Colonic mucosa (tissue), 4 donors: ENCODE results near the gene EGR1. TPM values are rescaled to one million over a fixed set of nuclear protein-coding genes. Genes with fewer than 3 reads are reported as not detected.
A peak's percentile ranks its signal among the peaks of the same experiment; 100 is the strongest.

Experiments
- DNase-seq: peaks from one replicate; pipeline ENCODE4 v3.0.0-alpha.2; 2020
- H3K27ac ChIP-seq: fragments of 200-600 bp; one replicate; pipeline ENCODE4 v1.8.0; 2021
- H3K27me3 ChIP-seq: fragments of 200-600 bp; one replicate; pipeline ENCODE4 v1.8.0; 2021
- H3K36me3 ChIP-seq: fragments of 200-600 bp; one replicate; pipeline ENCODE4 v1.8.0; 2021
- H3K4me1 ChIP-seq: fragments of 200-600 bp; one replicate; pipeline ENCODE4 v1.8.0; 2021; ENCODE audit warnings: mild to moderate bottlenecking
- H3K4me3 ChIP-seq: fragments of 200-600 bp; one replicate; pipeline ENCODE4 v1.8.0; 2021
- H3K9ac ChIP-seq, 2 donors: one replicate each; pipeline ENCODE4 v1.7.0; 2013; ENCODE audit warnings: control low read depth in 2 of 2, low read depth in 2 of 2, low read length in 2 of 2
- H3K9me3 ChIP-seq: fragments of 200-600 bp; one replicate; pipeline ENCODE4 v1.8.0; 2021
- CTCF ChIP-seq: fragments of 200-600 bp; IDR thresholded peaks from one replicate; pipeline ENCODE4 v1.8.0; 2022; ENCODE audit warnings: antibody characterized with exemption, mild to moderate bottlenecking
- intact Hi-C: fragments of 100-400 bp; cut with DNase I; formaldehyde crosslinking; loops from one replicate; pipeline ENCODE4 v1.14.1; 2022
- total RNA-seq, 2 donors: library from RNA; stranded (reverse); fragmentation: NEBNext Ultra II Directional in 1 of 2; extraction: Animal tissue kit (Norgen Biotek cat#: 25700) in 1 of 2; gene quantifications; one replicate each; pipeline ENCODE4 v1.2.1, GENCODE V29; 2021
- donor health status: healthy.
- donor health status: DM: no; HTN: no; CAD: no.
- donor health status: DM: no; HTN: no; CAD: no.

The EGR1 gene
- total RNA-seq, 2 donors from 2014 or later, result 6.7 to 73.9 TPM

GRCh38 chr5:138444774-138445546 is 20.3 kb upstream of the EGR1 start:
- Histone ChIP-seq H3K4me3 (no peak overlapping the region), H3K27ac (no peak overlapping the region), H3K4me1 (no peaks in the 10 kb centered on the region), H3K9ac (no peak overlapping the region), H3K9me3 (no peaks in the 10 kb centered on the region), H3K36me3 (no peaks in the 10 kb centered on the region), H3K27me3 (no peaks in the 10 kb centered on the region)
- no peak for TF ChIP-seq CTCF
- intact Hi-C loops, result no loop called here
- no peak for DNase-seq

GRCh38 chr5:138445547-138446271 is 19.6 kb upstream of the EGR1 start:
- Histone ChIP-seq H3K4me3 (no peak overlapping the region), H3K4me1 (no peaks in the 10 kb centered on the region), H3K9ac (no peak overlapping the region), H3K9me3 (no peaks in the 10 kb centered on the region), H3K27me3 (no peaks in the 10 kb centered on the region), H3K36me3 (no peaks in the 10 kb centered on the region), H3K27ac (no peak overlapping the region)
- DNase-seq, result no peak
- intact Hi-C loops, result no loop called here
- TF ChIP-seq CTCF, result no peak

- no peaks in the 10 kb centered on the region for H3K4me1 ChIP-seq
- intact Hi-C loops, result no loop called here
- DNase-seq, result no peak
- no peaks in the 10 kb centered on the region for H3K36me3 ChIP-seq
- no peak for TF ChIP-seq CTCF
- no peaks in the 10 kb centered on the region for H3K9me3 ChIP-seq
- no peaks in the 10 kb centered on the region for H3K27me3 ChIP-seq
- H3K4me3 ChIP-seq, result no peak overlapping the region
- no peak overlapping the region for H3K27ac ChIP-seq
- no peak overlapping the region for H3K9ac ChIP-seq
These were observed 17.2 kb upstream of the EGR1 start for GRCh38 chr5:138448070-138448469.

GRCh38 chr5:138448481-138449398 is 16.5 kb upstream of the EGR1 start:
- Histone ChIP-seq H3K9me3 (no peaks in the 10 kb centered on the region), H3K4me3 (no peak overlapping the region), H3K36me3 (no peaks in the 10 kb centered on the region), H3K9ac (peak overlapping the region in 1 of 2 donors; percentile 12), H3K4me1 (no peaks in the 10 kb centered on the region), H3K27ac (no peak overlapping the region), H3K27me3 (no peaks in the 10 kb centered on the region)
- no peak for TF ChIP-seq CTCF
- no peak for DNase-seq
- intact Hi-C loops, result no loop called here
